HG03457 (cell line): ENCODE results near the gene HSD17B3.
"Not testable (repeated sequence)": the region's sequence is repeated elsewhere in the genome, so short reads cannot be mapped to it uniquely, and the experiment has no call there.

Experiments used
- ATAC-seq: cut with Tn5 transposase; IDR thresholded peaks from one replicate; pipeline ENCODE4 v1.9.1; 2021; ENCODE audit warnings: moderate number of reproducible peaks; ENCODE audit not compliant: unreplicated experiment

The HSD17B3 gene

GRCh38 chr9:96201140-96201539 is 100.8 kb downstream of the HSD17B3 start:
- no peak for ATAC-seq

- ATAC-seq = no peak
These were observed 103.0 kb downstream of the HSD17B3 start for GRCh38 chr9:96199006-96199405.

GRCh38 chr9:96195541-96195940 is 106.4 kb downstream of the HSD17B3 start:
- ATAC-seq = no peak

GRCh38 chr9:96193236-96193755 is 108.7 kb downstream of the HSD17B3 start:
- ATAC-seq = no peak

GRCh38 chr9:96192710-96193109 is 109.3 kb downstream of the HSD17B3 start:
- no peak for ATAC-seq

- no peak for ATAC-seq
These were observed 112.0 kb downstream of the HSD17B3 start for GRCh38 chr9:96189995-96190394.

- ATAC-seq = not testable (repeated sequence)
These were observed 112.4 kb downstream of the HSD17B3 start for GRCh38 chr9:96189581-96189980.

- ATAC-seq = no peak
These were observed 113.4 kb downstream of the HSD17B3 start for GRCh38 chr9:96188571-96188970.

GRCh38 chr9:96187151-96187555 is 114.8 kb downstream of the HSD17B3 start:
- no peak for ATAC-seq

GRCh38 chr9:96186591-96187011 is 115.4 kb downstream of the HSD17B3 start:
- ATAC-seq = no peak

- ATAC-seq = no peak
These were observed 116.3 kb downstream of the HSD17B3 start for GRCh38 chr9:96185518-96186156.
